H9 (cell line): ENCODE data around the gene CNOT9. TPM values are rescaled to one million over a fixed set of nuclear protein-coding genes. Genes with fewer than 3 reads are reported as not detected.

Source experiments
- DNase-seq: peaks from one replicate; pipeline ENCODE4 v3.0.0-alpha.2; 2017
- H2AFZ ChIP-seq: one replicate; pipeline ENCODE4 v1.6.1; 2013; ENCODE audit warnings: mild to moderate bottlenecking, low read length, control low read depth, moderate library complexity
- H2AK5ac ChIP-seq: 2 replicates; pipeline ENCODE4 v1.6.1; 2013; ENCODE audit warnings: low read length, control low read depth, mixed read lengths; ENCODE audit not compliant: insufficient read length
- H2BK120ac ChIP-seq: one replicate; pipeline ENCODE4 v1.6.1; 2013; ENCODE audit warnings: low read depth, mild to moderate bottlenecking, low read length, control low read depth, inconsistent platforms; ENCODE audit not compliant: poor library complexity, severe bottlenecking
- H2BK12ac ChIP-seq: 2 replicates; pipeline ENCODE4 v1.6.1; 2013; ENCODE audit warnings: low read length, control low read depth, mixed read lengths, low read depth; ENCODE audit not compliant: insufficient read length
- H2BK15ac ChIP-seq: 2 replicates; pipeline ENCODE4 v1.6.1; 2013; ENCODE audit warnings: low read depth, low read length, control low read depth
- H2BK20ac ChIP-seq: one replicate; pipeline ENCODE4 v1.6.1; 2013; ENCODE audit warnings: low read depth, mild to moderate bottlenecking, low read length, control low read depth, inconsistent platforms; ENCODE audit not compliant: poor library complexity, severe bottlenecking
- H2BK5ac ChIP-seq: 2 replicates; pipeline ENCODE4 v1.6.1; 2013; ENCODE audit warnings: low read length, control low read depth, mixed read lengths; ENCODE audit not compliant: insufficient read length
- H3K14ac ChIP-seq: 2 replicates; pipeline ENCODE4 v1.6.1; 2013; ENCODE audit warnings: low read length, control low read depth; ENCODE audit not compliant: insufficient read depth
- H3K18ac ChIP-seq: 2 replicates; pipeline ENCODE4 v1.6.1; 2013; ENCODE audit warnings: low read depth, mild to moderate bottlenecking, mixed read lengths, low read length, control low read depth; ENCODE audit not compliant: insufficient read length
- H3K23ac ChIP-seq: 2 replicates; pipeline ENCODE4 v1.6.1; 2013; ENCODE audit warnings: low read length, control low read depth, mixed read lengths, low read depth; ENCODE audit not compliant: insufficient read length
- H3K23me2 ChIP-seq: 2 replicates; pipeline ENCODE4 v1.6.1; 2013; ENCODE audit warnings: low read depth, mild to moderate bottlenecking, mixed read lengths, low read length, control low read depth; ENCODE audit not compliant: insufficient read length, poor library complexity, severe bottlenecking
- H3K27ac ChIP-seq: 2 replicates; pipeline ENCODE4 v1.5.1; 2013; ENCODE audit warnings: low read length, control low read depth, mixed read lengths, low read depth; ENCODE audit not compliant: insufficient read length
- H3K27me3 ChIP-seq: 2 replicates; pipeline ENCODE4 v1.6.1; 2013; ENCODE audit warnings: low read length, control low read depth, inconsistent platforms; ENCODE audit not compliant: insufficient read depth
- H3K4ac ChIP-seq: 2 replicates; pipeline ENCODE4 v1.6.1; 2013; ENCODE audit warnings: low read depth, mild to moderate bottlenecking, control low read depth, inconsistent platforms, low read length, moderate library complexity
- H3K4me1 ChIP-seq: 2 replicates; pipeline ENCODE4 v1.6.1; 2013; ENCODE audit warnings: low read length, control low read depth, inconsistent platforms; ENCODE audit not compliant: insufficient read depth
- H3K4me2 ChIP-seq: 2 replicates; pipeline ENCODE4 v1.6.1; 2013; ENCODE audit warnings: low read length, control low read depth, mixed read lengths; ENCODE audit not compliant: insufficient read length, insufficient read depth
- H3K56ac ChIP-seq: 2 replicates; pipeline ENCODE4 v1.6.1; 2013; ENCODE audit warnings: low read depth, mild to moderate bottlenecking, mixed read lengths, low read length, control low read depth; ENCODE audit not compliant: insufficient read length
- H3K79me1 ChIP-seq: 2 replicates; pipeline ENCODE4 v1.6.1; 2013; ENCODE audit warnings: low read depth, mild to moderate bottlenecking, moderate library complexity, low read length, control low read depth, inconsistent platforms; ENCODE audit not compliant: insufficient read depth, poor library complexity, severe bottlenecking
- H3K79me2 ChIP-seq: 2 replicates; pipeline ENCODE4 v1.6.1; 2013; ENCODE audit warnings: low read length, control low read depth, inconsistent platforms; ENCODE audit not compliant: insufficient read depth
- H3K9ac ChIP-seq: 2 replicates; pipeline ENCODE4 v1.6.1; 2013; ENCODE audit warnings: low read length, control low read depth, mixed read lengths; ENCODE audit not compliant: insufficient read length; ENCODE audit errors: extremely low read depth
- H3K9me3 ChIP-seq: one replicate; pipeline ENCODE4 v1.6.1; 2013; ENCODE audit warnings: low read depth, low read length, inconsistent platforms; ENCODE audit not compliant: control insufficient read depth
- H3T11ph ChIP-seq: one replicate; pipeline ENCODE4 v1.6.1; 2013; ENCODE audit warnings: mild to moderate bottlenecking, low read length, control low read depth, inconsistent platforms
- H4K20me1 ChIP-seq: one replicate; pipeline ENCODE4 v1.6.1; 2013; ENCODE audit not compliant: control insufficient read depth, insufficient read length, insufficient read depth
- H4K5ac ChIP-seq: 2 replicates; pipeline ENCODE4 v1.6.1; 2013; ENCODE audit warnings: low read depth, mild to moderate bottlenecking, mixed read lengths, low read length, control low read depth; ENCODE audit not compliant: insufficient read length
- H4K8ac ChIP-seq: replicated peaks from 2 replicates; pipeline ENCODE4 v1.6.1; 2013; ENCODE audit warnings: low read length, control low read depth, mixed read lengths, low read depth; ENCODE audit not compliant: insufficient read length
- H4K91ac ChIP-seq: 2 replicates; pipeline ENCODE4 v1.6.1; 2013; ENCODE audit warnings: low read depth, mild to moderate bottlenecking, moderate library complexity, mixed read lengths, low read length, control low read depth; ENCODE audit not compliant: insufficient read length
- H3K27ac Mint-ChIP-seq, 3 experiments: 2 replicates in 2 of 3; 3 replicates in 1 of 3; pipeline ENCODE4 v1.8.0; 2020 to 2021; ENCODE audit warnings: mixed read lengths in 3 of 3, mild to moderate bottlenecking in 1 of 3, moderate library complexity in 1 of 3
- H3K27me3 Mint-ChIP-seq: 2 replicates; pipeline ENCODE4 v1.8.0; 2021; ENCODE audit warnings: low read depth, mild to moderate bottlenecking, moderate library complexity, mixed read lengths
- H3K36me3 Mint-ChIP-seq, 3 experiments: 2 replicates in 2 of 3; 3 replicates in 1 of 3; pipeline ENCODE4 v1.8.0; 2020 to 2021; ENCODE audit warnings: low read depth in 3 of 3, mixed read lengths in 3 of 3; ENCODE audit not compliant: insufficient read depth in 1 of 3
- H3K4me1 Mint-ChIP-seq, 2 experiments: 2 replicates each; pipeline ENCODE4 v1.8.0; 2020; ENCODE audit warnings: mixed read lengths in 2 of 2
- H3K4me3 Mint-ChIP-seq, 2 experiments: 2 replicates in 1 of 2; 3 replicates in 1 of 2; pipeline ENCODE4 v1.8.0; 2020 to 2021; ENCODE audit warnings: mild to moderate bottlenecking in 2 of 2, mixed read lengths in 2 of 2, moderate library complexity in 1 of 2
- H3K9me3 Mint-ChIP-seq, 2 experiments: 2 replicates in 1 of 2; 3 replicates in 1 of 2; pipeline ENCODE4 v1.8.0; 2020; ENCODE audit warnings: mild to moderate bottlenecking in 2 of 2, mixed read lengths in 2 of 2, moderate library complexity in 1 of 2
- CTCF ChIP-seq: fragments of 200-600 bp; sonication (generic); conservative IDR thresholded peaks from 3 replicates; pipeline ENCODE4 v1.8.0; 2021; ENCODE audit warnings: antibody characterized with exemption, mild to moderate bottlenecking
- WGBS: extraction: QIAGEN DNeasy Blood & Tissue Kit; methylation state at CpG from one replicate; pipeline ENCODE4 v1.1.7; 2013; ENCODE audit warnings: missing lambda C conversion rate, low lambda C conversion rate, mixed read lengths; ENCODE audit not compliant: insufficient read length; ENCODE audit errors: extremely low coverage; 5-methylcytosine and 5-hydroxymethylcytosine counted together
- total RNA-seq: library from RNA; stranded (reverse); gene quantifications from 2 replicates; pipeline ENCODE4 v1.2.1, GENCODE V29; 2021

The CNOT9 gene
- total RNA-seq, 1 experiment from 2014 or later = 91.2 TPM

- peaks cover 19 to 49% (median 49%) of the 10 kb centered on the region in 3 experiments; a peak in 6 of 7 replicates for H3K36me3 Mint-ChIP-seq
- no peak for DNase-seq
- H3K79me1 ChIP-seq = peaks cover 4% of the 10 kb centered on the region
- no peak overlapping the region for H3K27ac ChIP-seq
- H2BK5ac ChIP-seq = no peak overlapping the region
- no peaks in the 10 kb centered on the region for H3K27me3 Mint-ChIP-seq
- H3K4me3 Mint-ChIP-seq = peak overlapping the region; percentile 87 to 95
- H3K23me2 ChIP-seq = peaks cover 11% of the 10 kb centered on the region
- H4K20me1 ChIP-seq = no peaks in the 10 kb centered on the region
- H3K4me1 Mint-ChIP-seq = peaks cover 26 to 38% of the 10 kb centered on the region in 2 experiments
- no peaks in the 10 kb centered on the region for H3K9me3 Mint-ChIP-seq
- no peaks in the 10 kb centered on the region for H3K9me3 ChIP-seq
- no CpG with 5 or more reads among the region's 6 CpGs for WGBS
- peaks cover 48% of the 10 kb centered on the region; the same call in 1 of the 2 replicates for H3K79me2 ChIP-seq
- no peak overlapping the region for H3T11ph ChIP-seq
- no peak overlapping the region for H2BK12ac ChIP-seq
- H2BK20ac ChIP-seq = no peak overlapping the region
- H4K8ac ChIP-seq = no peak overlapping the region
- H3K56ac ChIP-seq = no peak overlapping the region
- no peaks in the 10 kb centered on the region for H3K27me3 ChIP-seq
- H4K91ac ChIP-seq = no peak overlapping the region
- TF ChIP-seq CTCF = no peak
- no peak overlapping the region for H2BK15ac ChIP-seq
- H3K9ac ChIP-seq = peak overlapping the region; percentile 25
- H3K4me1 ChIP-seq = peaks cover 2% of the 10 kb centered on the region; the same call in 1 of the 2 replicates
- H2AFZ ChIP-seq = no peak overlapping the region
- H4K5ac ChIP-seq = no peak overlapping the region
- peak overlapping the region; percentile 99 for H3K4me2 ChIP-seq
- no peak overlapping the region for H3K23ac ChIP-seq
- H3K14ac ChIP-seq = no peak overlapping the region
- no peak overlapping the region for H3K27ac Mint-ChIP-seq
- H2AK5ac ChIP-seq = no peak overlapping the region
- H3K18ac ChIP-seq = no peak overlapping the region
- H2BK120ac ChIP-seq = no peak overlapping the region
- H3K4ac ChIP-seq = no peak overlapping the region
Observed at GRCh38 chr2:218570850-218571249, 2.2 kb downstream of the CNOT9 start.
